GM21515 (cell line): ENCODE data around the gene DDX10.
"Not testable (repeated sequence)": the region's sequence is repeated elsewhere in the genome, so short reads cannot be mapped to it uniquely, and the experiment has no call there.

ENCODE experiments used
- ATAC-seq: cut with Tn5 transposase; IDR thresholded peaks from one replicate; pipeline ENCODE4 v1.9.1; 2021; ENCODE audit not compliant: unreplicated experiment

The DDX10 gene

DNA sequence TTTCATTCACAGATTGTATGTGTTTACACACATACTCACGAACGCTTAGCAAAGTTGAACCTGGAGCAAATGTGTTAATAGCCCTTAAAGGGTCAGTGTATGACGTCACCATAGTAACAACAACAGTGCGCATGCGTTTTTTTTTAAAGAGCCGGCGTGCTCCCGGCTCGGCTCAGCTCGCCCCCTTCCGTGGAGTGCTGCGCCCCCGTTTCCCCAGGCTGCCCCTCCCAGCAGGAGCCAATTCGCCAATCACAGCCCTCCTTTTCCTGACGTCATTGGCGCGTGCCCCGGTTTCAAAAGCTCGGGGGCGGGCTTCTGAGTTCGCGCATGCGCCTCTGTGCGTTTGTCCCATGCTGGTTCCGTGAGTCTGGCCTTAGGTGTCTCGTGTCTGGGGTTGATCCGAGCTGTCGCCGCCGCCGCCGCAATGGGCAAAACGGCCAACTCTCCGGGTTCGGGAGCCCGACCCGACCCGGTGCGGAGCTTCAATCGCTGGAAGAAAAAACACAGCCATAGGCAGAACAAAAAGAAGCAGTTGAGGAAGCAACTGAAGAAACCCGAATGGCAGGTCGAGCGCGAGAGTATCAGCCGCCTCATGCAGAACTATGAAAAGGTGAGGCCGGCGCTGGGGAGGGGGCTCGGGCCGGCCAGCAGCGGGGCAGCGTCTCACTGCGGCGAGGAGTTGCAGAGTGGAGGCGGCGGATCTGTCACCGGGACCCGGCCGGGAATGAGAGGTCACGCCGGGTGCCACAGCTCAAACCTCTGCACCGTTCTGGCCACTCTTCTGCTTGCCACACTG is at the start of gene DDX10:
DDX10 (plus strand) TSS at position 340 of the 796 bp plus-strand sequence; CDS start at position 425, 85 bp downstream.
- peak; percentile 90 for ATAC-seq

DNA sequence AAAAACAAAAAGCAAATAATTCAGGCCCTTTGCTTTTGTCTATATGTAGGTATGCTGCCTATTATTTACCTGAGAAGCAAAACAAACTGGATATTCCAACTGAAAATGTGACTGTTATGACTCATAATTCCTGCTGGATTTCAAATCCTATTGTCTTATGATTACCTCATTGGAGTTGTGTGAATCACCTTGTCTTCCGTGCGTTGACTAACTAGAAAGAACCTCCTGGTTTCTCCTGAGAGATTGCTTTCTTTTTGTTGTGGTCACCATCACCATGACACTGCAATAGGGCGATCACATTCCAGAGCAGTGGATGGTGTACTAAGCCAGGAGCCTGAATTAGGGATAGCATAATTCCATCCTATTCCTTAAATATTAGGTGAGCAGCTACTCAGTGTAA is 48.3 kb upstream of the DDX10 start:
- ATAC-seq = no peak

DNA sequence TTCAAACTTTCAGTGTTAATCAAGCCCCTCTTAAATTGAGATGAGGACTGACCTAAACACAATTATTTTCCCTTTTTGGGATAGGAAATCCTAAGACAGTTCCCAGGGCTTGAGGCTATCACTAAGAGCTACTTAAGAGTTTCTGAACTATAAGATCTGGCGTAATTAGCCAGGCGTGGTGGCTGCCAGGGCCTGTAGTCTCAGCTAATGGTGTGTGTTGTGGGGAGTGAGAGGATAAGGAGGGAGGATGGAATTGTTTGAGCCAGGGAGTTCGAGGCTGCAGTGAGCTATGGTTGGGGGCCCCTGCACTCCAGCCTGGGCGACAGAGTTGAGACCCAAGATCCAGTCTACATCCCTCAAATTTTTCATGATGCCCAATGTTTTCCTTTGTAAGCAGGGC is 47.8 kb upstream of the DDX10 start:
- no peak for ATAC-seq

DNA sequence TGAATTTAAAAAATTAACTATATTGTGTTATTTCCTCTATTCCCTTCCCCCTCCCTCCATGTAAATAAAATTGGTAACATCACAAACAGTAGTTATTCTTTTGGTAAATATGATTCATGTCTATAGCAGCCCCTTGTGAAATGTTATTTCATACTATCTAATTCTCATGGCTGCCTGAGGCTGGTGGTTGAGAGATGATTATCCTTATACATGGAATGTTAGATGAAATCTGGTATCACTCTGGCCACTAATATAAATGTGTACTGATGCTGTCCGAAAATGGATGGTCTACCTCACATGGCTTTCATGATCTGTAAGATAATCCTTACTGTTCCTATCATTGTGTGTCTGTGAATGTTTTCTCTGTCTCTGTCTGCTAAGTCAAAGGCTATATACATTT is 46.3 kb upstream of the DDX10 start:
- ATAC-seq = no peak

DNA sequence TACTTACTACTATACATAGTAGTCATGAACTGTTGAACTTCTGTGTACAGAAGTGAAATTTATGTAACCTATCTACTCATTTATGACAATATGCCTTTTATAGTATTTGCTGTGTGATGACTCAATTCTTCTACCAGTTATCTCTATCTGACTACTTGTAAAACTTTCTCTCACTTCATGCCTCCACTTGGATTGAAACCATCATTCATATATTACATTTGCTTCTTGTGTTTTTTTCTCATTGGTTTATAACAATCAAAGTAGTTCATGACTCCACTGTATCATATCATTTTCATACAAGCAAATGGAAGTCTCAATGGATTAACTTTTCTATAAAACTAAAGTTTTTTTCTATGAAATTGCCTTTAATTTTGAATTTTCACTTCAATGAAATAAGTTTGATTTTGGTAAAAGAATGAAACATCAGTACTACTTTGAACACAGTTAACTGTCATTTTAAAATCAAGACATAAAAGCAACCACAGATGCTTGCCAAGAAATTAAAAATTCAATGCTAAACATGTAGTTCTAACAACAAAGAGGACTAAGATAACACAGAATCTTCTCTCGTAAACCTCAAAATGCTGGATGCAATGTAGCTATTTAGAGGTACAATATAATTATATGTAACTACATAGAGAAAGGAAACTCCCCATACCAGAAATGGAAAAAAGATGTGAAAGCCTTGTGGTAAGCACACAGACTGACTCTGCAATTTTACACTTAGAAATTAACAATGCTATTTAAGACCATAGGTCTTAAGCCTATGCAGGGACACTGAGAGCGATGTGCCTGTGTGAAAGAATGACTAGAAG is 43.7 kb upstream of the DDX10 start:
- ATAC-seq = peak; percentile 90

DNA sequence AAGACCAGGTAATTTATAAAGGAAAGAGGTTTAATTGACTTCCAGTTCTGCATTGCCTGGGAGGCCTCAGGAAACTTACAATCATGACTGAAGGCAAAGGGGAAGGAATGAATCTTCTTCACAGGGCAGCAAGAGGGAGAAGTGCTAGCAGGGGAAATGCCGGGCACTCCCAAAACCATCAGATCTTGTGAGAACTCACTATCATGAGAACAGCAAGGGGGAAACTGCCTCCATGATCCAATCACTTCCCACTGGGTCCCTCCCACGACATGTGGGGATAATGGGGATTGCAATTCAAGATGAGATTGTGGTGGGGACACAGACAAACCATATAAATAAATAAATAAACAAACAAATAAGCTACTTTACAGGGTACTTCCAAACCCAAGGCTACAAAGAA is 42.5 kb upstream of the DDX10 start:
- no peak for ATAC-seq

DNA sequence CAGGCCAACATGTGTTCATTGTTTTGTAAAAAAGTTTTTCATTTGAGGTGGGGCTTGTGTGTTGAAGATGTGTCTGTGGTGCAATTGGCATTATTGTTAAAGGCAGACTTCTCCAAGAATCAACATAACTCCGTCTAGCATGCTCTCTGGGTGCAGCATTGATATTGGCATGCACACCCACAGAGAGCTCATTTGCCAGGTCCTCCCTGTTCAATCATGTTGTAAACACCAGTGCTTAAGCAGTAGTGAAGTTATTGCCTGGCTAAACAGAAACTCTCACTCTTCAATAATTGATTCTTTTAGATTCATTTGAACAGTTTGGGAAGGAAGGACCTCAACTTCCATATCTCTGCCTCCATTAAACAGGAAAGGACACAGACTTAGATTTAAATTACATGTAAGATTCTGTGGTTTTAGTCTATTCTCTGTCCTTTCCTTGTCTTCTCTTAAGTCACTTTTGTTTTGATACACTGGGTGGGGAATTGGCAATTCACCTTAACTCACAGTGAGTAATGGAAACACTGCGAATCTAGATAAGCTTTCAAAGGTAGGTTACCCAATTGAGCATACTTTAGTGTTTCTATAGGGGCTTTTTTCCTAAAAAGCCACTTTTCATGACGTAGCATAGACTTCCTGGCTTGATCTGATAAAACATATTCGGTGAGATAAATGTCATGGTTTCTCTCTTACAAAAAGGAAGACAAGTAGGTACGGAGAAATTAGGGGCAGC is 40.5 kb upstream of the DDX10 start:
- ATAC-seq = no peak

DNA sequence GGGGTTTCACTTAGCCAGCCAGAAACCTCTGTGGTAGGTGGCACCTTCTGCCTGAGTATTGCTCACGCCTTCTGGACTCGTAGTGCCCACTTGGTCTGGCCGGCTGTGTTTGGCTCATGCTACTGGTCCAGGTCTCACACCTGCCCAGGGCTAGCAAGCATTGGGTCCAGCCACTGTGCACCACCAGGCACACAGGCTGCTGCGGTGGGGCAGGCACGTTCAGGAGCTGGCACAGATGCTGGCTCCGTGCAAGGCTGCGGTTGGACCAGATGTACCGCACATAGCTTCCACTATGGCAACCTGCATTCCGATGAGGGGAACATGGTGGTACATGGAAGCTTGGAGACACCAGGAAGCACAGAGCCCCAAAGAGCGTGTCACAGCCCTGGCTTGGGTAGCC is 36.5 kb upstream of the DDX10 start:
- ATAC-seq = no peak

DNA sequence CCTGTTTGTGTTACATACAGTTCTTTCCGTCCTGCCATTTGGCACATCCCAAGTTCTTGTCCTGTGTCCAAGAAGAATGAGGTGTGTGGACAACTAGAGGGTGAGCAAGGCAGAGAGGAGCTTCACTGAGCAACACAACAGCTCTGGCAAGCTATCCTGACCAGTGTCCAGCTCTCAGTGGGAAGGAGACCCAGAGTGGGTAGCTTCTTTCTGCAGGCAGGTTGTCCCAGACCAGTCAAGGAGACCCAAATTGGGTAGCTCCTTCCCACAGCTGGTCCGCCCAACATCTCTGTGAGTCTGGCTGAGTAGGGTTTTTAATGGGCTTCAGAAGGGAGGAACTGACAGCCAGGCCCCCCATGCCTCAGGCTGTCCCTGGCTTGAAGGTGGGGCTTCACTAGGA is 36.1 kb upstream of the DDX10 start:
- ATAC-seq = no peak

DNA sequence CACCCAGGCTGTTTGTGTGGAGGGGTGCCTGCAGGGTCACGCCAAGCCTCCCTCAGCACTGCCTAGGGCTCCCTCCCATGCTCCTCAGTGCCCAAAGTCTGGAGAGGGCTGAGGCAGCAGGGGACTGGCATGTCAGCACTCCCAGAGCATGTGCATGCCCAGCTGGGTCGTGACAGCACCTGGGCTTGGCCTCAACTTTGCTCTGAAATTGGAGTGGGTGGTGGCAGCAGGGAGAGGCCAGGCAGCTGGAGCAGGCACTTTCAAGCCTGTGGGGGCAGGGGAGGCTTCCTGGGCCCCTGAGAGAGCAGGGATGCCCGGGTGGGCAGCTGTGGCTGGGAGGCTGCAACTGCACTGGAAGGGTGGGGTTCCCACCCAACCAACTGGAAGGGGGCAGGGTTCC is 35.6 kb upstream of the DDX10 start:
- no peak for ATAC-seq

DNA sequence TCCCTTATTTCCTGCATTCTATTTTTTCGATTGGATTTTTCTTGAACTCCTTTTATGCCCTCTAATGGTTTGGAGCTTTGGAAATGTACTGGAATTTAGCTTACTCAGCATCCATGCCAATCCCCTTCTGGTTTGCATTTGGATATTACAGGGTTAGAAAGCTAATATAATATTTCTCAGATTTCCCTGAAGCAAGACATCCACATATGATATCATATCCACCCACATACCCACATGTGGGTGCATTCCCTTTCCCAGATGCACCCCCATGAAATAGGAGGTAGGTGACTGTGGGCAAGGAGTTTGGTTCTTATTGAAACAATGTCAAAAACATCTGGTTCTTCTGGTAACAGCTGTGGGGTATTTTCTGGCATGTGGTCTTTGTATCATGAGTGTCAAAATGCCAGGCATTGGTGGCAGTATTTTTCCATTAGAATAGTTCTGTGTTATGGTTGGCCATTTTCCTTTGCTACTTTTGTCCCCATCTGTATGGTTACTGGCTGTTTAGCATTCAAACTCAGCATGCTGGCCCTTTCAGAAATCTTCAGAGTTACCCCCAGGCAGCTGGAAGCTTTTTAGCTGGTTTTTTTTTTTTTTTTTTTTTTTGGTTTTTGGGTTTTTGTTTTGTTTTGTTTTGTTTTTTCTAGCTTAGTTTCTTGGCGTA is 32.7 kb upstream of the DDX10 start:
- no peak for ATAC-seq

DNA sequence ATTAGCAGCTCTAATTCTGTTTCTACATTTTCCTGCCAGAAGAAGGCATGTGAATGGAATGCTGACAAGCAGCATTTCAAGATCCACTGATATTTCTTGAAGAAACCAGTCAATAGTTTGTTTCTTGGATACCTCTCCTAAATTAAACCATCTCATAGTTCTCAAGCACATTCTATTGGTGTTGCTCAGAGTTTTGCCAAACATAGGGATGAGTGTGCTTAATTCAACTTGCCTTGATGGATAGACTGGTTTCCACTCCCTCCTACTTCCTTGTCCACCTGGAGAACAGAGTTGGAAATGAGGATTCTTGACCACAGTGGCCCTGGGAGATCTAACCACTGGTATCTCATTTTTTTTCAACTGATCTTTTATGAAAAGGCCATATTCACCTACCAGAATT is 29.8 kb upstream of the DDX10 start:
- no peak for ATAC-seq

DNA sequence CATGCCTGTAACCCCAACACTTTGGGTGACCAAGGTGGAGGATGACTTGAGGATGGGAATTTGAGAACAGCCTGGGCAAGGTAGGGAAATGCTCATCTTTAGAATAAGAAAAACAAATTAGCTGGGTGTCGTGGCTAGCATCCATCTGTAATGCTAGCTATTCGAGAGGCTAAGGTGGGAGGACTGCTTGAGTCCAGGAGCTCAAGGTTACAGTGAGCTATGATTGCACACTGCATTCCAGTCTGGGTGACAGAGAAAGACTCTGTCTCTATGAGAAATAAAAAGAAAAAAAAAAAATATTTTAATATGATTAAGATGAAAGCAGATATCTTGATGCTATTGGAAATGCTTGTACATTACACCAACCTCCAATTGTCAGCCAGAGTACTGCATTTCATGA is 28.6 kb upstream of the DDX10 start:
- no peak for ATAC-seq

DNA sequence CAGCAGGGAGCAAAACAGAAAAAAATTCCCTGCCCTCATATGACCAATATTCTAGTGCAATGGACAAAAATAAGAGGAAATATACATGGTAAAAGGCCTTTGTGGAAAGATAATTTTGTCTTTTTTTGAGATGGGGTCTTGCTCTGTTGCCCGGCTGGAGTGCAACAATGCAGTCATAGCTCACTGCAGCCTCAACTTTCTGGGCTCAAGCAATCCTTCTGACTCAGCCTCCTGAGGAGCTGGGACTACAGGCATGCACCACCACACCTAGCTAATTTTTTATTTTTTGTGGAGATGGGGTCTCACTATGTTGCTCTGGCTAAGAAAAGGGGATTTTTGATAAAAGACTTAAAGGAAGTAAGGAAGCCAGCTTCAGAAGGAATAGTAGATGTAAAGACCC is 25.7 kb upstream of the DDX10 start:
- ATAC-seq = no peak

DNA sequence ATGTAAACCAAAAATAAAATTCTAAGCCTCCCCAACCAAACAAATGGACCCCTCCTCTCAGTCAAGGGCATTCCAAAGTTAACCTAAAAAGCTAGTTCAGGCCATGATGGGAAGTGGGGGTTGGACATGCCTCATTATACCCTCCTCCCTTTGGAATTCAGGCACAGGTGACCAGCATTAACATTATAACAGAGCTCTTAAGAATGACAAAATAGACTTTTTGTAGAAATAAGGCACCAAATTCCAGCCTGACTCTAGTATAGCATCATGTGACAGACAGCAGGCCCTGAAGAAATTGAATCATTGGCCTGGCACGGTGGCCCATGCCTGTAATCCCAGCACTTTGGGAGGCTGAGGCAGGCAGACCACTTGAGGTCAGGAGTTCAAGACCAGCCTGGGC is 23.1 kb upstream of the DDX10 start:
- ATAC-seq = not testable (repeated sequence)

DNA sequence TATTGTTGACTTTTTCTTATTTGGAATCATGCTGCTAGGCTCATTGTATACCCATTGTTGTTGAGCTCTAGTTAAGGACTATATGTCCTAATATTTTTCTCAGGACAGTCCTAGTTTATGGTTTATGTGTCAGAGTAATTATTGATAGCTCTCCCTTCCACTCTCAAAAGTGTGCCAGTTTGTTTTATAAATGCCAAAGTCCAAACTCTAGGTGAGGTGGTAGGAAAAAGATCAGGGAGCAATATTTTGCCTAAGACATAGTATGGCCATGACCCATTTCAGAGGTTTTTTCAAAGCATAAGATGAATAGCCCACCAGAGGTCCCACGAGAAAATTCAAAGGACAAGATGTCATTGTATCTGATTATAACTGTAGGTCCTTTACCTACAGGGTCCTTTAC is 20.9 kb upstream of the DDX10 start:
- no peak for ATAC-seq

DNA sequence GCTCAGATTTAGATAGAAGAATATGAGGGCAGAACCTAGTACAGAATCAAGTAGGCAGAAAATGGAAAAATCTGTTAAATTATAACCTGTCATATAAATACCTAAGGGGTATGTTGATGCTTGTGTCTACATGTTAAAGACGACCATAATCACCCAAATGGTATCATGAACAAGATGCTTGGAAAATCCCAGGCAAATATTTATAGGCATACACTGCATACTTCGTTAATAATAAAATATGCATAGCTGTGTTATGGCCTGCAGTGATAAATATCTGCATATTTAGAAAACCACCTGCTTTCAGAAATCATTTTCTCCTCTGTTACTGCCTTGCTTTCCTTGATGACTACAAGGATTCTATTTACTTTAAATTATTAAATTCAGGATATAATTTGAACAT is 18.9 kb upstream of the DDX10 start:
- ATAC-seq = no peak

DNA sequence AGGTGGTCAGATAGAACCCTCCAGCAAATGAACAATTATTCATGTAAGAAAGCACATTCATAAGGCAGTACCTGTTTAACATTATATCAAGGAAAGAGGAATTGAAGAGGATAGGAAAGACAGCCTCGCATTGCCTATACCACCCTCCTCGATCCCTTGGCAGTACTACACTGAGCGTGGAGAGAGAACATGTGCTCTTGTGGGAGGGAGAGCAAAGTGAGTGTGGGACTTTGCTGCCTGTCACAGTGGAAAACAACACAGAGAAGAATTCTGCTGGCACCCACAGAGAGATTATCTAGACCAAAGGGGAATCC is 17.5 kb upstream of the DDX10 start:
- ATAC-seq = no peak

DNA sequence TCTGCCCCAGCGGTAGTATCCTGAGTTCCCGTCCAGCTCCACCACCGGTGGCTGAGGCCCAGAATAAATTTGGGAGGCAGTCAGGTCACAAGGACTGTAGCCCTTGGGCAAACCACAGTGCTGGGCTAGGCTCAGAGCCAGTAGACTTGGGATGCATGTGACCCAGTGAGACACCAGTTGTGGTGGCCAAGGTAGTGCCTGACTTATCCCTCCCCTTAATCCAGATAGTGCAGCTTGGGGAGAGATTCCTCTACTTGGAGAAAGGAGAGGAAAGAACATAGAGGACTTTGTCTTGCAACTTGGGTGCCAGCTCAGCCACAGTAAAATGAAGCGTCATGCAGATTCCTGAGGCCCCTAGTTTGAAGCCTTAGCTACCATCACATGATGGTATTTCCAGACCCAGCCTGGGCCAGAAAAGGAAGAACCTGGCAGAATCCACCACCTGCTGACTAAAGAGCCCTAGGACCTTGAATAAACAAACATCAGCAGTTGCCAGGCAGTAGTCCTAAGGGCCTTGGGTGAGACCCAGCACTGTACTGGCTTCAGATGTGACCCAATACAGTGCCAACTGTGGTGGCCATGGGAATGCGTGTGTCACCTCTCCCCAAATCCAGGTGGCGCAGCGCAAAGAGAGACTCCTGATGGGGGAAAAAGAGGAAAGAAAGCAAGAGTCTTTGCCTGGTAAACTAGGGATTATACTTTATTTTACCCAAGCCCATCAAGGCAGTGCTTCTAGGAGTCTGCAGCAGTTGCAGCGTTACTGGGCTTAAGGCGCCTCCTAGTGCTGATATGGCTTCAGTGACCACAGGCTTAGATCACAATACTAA is 17.0 kb upstream of the DDX10 start:
- peak; percentile 92 for ATAC-seq

DNA sequence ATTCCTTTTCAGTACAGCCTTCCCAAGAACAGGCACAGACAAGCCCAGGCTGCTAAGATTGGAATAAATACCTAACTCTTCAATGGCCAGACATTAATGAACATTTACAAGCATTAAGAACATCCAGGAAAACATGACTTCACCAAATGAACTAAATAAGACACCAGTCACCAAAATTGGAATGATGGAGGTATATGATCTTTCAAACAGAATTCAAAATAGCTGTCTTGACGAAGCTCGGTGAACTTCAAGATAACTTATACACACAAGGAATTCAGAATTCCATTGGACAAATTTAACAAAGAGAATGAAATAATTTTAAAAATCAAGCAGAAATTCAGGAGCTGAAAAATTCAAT is 16.4 kb upstream of the DDX10 start:
- ATAC-seq = no peak

DNA sequence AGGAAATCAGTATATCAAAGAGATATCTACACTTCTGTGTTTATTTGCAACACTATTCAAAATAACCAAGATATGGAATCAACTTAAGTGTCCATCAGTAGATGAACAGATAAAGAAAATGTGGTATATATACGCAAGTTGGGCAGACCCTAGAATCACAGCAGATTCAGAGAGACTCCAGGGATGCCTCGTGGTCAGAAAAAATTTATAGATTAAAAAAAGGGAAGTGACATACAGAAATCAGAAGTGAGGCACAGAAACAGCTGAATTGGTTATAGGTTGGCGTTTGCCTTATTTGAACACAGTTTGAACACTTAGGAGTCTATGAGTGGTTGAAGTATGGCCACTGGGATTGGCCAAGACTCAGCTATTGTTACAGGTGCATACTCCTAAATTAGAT is 10.8 kb upstream of the DDX10 start:
- not testable (repeated sequence) for ATAC-seq
